Activated naive CD8-positive, alpha-beta T cell treated with anti-CD3 and anti-CD28 coated beads, Interleukin-2, amount 10 ng/mL, durations not matched to agents 7 days and 5 days (primary cell): ENCODE data around the gene ADTRP. TPM values are rescaled to one million over a fixed set of nuclear protein-coding genes. Genes with fewer than 3 reads are reported as not detected.
A peak's percentile ranks its signal among the peaks of the same experiment; 100 is the strongest.

Experiments used
- ATAC-seq: fragments of 150-1000 bp; cut with Tn5 transposase; one replicate; pipeline ENCODE4 v1.10.0; 2021; ENCODE audit warnings: low read depth, moderate library complexity
- POLR2A ChIA-PET: fragments of 350-600 bp; sonication (Branson Sonifier 250); formaldehyde crosslinking; loops from one replicate; lab custom pipeline; 2021; ENCODE audit warnings: antibody characterized with exemption; lab: Charles Lee
- DNase-seq: peaks from one replicate; pipeline ENCODE4 v3.0.0; 2021
- H3K27ac Mint-ChIP-seq: one replicate; pipeline ENCODE4 v1.8.0; 2022; ENCODE audit warnings: mild to moderate bottlenecking, mixed read lengths
- H3K27me3 Mint-ChIP-seq: one replicate; pipeline ENCODE4 v1.8.0; 2022; ENCODE audit warnings: mild to moderate bottlenecking, moderate library complexity, mixed read lengths
- H3K36me3 Mint-ChIP-seq: one replicate; pipeline ENCODE4 v1.8.0; 2021; ENCODE audit warnings: mild to moderate bottlenecking, mixed read lengths
- H3K4me1 Mint-ChIP-seq: one replicate; pipeline ENCODE4 v1.8.0; 2021; ENCODE audit warnings: mixed read lengths
- H3K4me3 Mint-ChIP-seq: one replicate; pipeline ENCODE4 v1.8.0; 2022; ENCODE audit warnings: mild to moderate bottlenecking, moderate library complexity, mixed read lengths
- H3K9me3 Mint-ChIP-seq: one replicate; pipeline ENCODE4 v1.8.0; 2021; ENCODE audit warnings: mixed read lengths
- total RNA-seq, 2 experiments: library from RNA; stranded (reverse); gene quantifications; one replicate each; pipeline ENCODE4 v1.2.3, GENCODE V29; 2021

Gene ADTRP
- total RNA-seq, 2 experiments from 2014 or later = 1.9 to 2.3 TPM

GRCh38 chr6:11711984-11712711, 66.5 kb downstream of the ADTRP start:
- H3K4me3 Mint-ChIP-seq = peak overlapping the region; percentile 46

DNA sequence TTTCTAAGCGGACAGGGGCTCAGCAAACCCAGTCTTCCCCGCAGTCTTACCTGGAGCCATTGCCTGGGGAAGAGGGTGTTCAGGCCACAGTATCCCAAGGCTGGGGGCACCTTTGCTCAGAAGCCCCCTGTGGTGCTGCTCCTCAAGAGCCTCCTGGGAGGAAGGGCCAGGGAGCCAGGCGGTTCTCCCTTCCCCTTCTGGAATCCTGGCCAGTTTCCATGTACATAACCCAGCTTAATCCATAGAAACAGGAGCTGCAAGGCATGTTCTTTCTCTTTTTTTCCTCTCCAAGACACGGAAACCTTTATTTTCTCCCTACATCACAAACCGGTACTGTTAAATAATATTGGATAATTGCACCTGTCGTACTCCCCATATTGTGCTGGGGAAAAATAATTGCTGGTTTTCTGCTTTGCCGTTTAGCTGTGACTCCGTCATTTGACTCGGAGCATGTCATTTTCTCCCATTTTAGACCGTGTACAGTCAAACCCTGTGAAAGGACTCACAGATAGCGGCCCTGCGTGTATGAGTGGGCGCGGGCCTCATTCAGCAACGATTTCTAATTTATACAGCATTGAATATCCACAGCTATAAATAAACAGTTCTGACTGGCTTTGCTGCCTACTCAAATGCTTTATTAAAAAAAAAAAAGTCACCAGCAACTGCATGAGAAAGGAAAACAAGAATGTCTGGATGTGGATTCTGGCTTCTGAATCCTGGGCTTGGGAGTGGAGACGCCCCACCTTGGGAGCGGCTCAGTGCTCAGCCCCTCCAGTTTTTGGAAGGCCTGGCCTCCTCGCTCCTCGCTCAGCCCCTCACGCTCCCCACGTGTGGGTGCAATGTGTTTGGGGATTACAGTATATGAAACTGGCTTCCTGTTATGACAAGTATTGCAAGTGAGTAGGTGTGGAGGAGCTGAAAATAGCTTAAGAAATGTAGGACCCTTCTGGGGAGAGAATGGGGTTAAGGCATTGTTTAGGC, 67.3 kb downstream of the ADTRP start:
- peak overlapping the region; percentile 95 for H3K27ac Mint-ChIP-seq
- ATAC-seq (peak; percentile 32), DNase-seq (peak; percentile 46)
- no peaks in the 10 kb centered on the region for H3K27me3 Mint-ChIP-seq
- POLR2A ChIA-PET = interaction anchor here (1.0 to 2.8 kb wide), 4 partner anchors 17 to 298 kb away, joined by 3 to 9 read pairs (median 4); no protein-coding TSS in a partner anchor
- H3K36me3 Mint-ChIP-seq = peaks cover 19% of the 10 kb centered on the region
- peaks cover 6% of the 10 kb centered on the region for H3K9me3 Mint-ChIP-seq
- H3K4me1 Mint-ChIP-seq = peaks cover 54% of the 10 kb centered on the region
- H3K4me3 Mint-ChIP-seq = peak overlapping the region; percentile 73

More at GRCh38 chr6:11711984-11712711, 66.5 kb downstream of the ADTRP start:
- no peak for DNase-seq
- Mint-ChIP-seq H3K4me1 (peaks cover 54% of the 10 kb centered on the region), H3K27me3 (no peaks in the 10 kb centered on the region), H3K36me3 (peaks cover 20% of the 10 kb centered on the region), H3K9me3 (peaks cover 6% of the 10 kb centered on the region), H3K27ac (peak overlapping the region; percentile 95)
- no peak for ATAC-seq
- POLR2A ChIA-PET = interaction anchor here (1.0 to 2.8 kb wide), 4 partner anchors 11 to 298 kb away, joined by 4 to 9 read pairs (median 4); no protein-coding TSS in a partner anchor

GRCh38 chr6:11710311-11710761, 68.3 kb downstream of the ADTRP start:
- Mint-ChIP-seq H3K27ac (peak overlapping the region; percentile 95), H3K4me1 (peaks cover 51% of the 10 kb centered on the region), H3K9me3 (peaks cover 6% of the 10 kb centered on the region), H3K4me3 (peak overlapping the region; percentile 73), H3K27me3 (no peaks in the 10 kb centered on the region), H3K36me3 (peaks cover 19% of the 10 kb centered on the region)
- DNase-seq (no peak), ATAC-seq (peak; percentile 72)
- POLR2A ChIA-PET = interaction anchor here (0.7 to 2.8 kb wide), 4 partner anchors 18 to 303 kb away, joined by 3 to 9 read pairs (median 4); no protein-coding TSS in a partner anchor

- Mint-ChIP-seq H3K9me3 (peaks cover 6% of the 10 kb centered on the region), H3K4me3 (no peak overlapping the region), H3K27ac (no peak overlapping the region), H3K36me3 (peaks cover 12% of the 10 kb centered on the region), H3K27me3 (no peaks in the 10 kb centered on the region), H3K4me1 (peaks cover 15% of the 10 kb centered on the region)
- POLR2A ChIA-PET = interaction anchor here (0.7 kb wide), 1 partner anchor 528 kb away, joined by 3 read pairs; no protein-coding TSS in a partner anchor
- ATAC-seq (no peak), DNase-seq (no peak)
Observed at GRCh38 chr6:11706171-11706570, 72.4 kb downstream of the ADTRP start.

DNA sequence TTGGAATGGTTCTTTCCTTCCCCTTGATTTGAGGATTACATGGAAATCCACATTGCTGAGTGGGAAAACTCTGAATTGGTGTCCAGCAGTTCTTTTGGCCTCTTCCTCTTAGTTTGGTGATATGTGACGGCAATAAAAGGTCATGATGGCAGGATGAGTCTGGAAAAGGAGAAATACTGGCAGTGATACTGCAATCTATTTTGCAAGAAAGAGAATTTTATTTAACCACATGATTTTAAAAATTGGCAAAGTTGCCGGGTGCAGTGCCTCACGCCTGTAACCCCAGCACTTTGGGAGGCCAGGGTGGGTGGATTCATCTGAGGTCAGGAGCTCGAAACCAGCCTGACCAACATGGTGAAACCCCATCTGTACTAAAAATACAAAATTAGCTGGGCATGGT, 73.1 kb downstream of the ADTRP start:
- DNase-seq = no peak
- peaks cover 9% of the 10 kb centered on the region for H3K4me1 Mint-ChIP-seq
- H3K9me3 Mint-ChIP-seq = peaks cover 6% of the 10 kb centered on the region
- no peak overlapping the region for H3K4me3 Mint-ChIP-seq
- POLR2A ChIA-PET = no interaction called here
- no peak for ATAC-seq
- H3K27me3 Mint-ChIP-seq = no peaks in the 10 kb centered on the region
- peaks cover 10% of the 10 kb centered on the region for H3K36me3 Mint-ChIP-seq
- H3K27ac Mint-ChIP-seq = no peak overlapping the region

- Mint-ChIP-seq H3K4me1 (peaks cover 4% of the 10 kb centered on the region), H3K27ac (no peak overlapping the region)
Observed at GRCh38 chr6:11705069-11705468, 73.5 kb downstream of the ADTRP start.

GRCh38 chr6:11703725-11704124, 74.9 kb downstream of the ADTRP start:
- Mint-ChIP-seq H3K4me3 (no peak overlapping the region), H3K4me1 (peaks cover 4% of the 10 kb centered on the region), H3K27me3 (no peaks in the 10 kb centered on the region), H3K36me3 (peaks cover 1% of the 10 kb centered on the region), H3K27ac (no peak overlapping the region), H3K9me3 (peaks cover under 1% of the 10 kb centered on the region)
- POLR2A ChIA-PET = no interaction called here
- ATAC-seq (no peak), DNase-seq (no peak)

More at GRCh38 chr6:11705069-11705468, 73.5 kb downstream of the ADTRP start:
- POLR2A ChIA-PET = no interaction called here
- ATAC-seq (no peak), DNase-seq (no peak)
- H3K9me3 Mint-ChIP-seq = peaks cover 6% of the 10 kb centered on the region
- H3K27me3 Mint-ChIP-seq = no peaks in the 10 kb centered on the region
- H3K4me3 Mint-ChIP-seq = no peak overlapping the region
- H3K36me3 Mint-ChIP-seq = peaks cover 8% of the 10 kb centered on the region

DNA sequence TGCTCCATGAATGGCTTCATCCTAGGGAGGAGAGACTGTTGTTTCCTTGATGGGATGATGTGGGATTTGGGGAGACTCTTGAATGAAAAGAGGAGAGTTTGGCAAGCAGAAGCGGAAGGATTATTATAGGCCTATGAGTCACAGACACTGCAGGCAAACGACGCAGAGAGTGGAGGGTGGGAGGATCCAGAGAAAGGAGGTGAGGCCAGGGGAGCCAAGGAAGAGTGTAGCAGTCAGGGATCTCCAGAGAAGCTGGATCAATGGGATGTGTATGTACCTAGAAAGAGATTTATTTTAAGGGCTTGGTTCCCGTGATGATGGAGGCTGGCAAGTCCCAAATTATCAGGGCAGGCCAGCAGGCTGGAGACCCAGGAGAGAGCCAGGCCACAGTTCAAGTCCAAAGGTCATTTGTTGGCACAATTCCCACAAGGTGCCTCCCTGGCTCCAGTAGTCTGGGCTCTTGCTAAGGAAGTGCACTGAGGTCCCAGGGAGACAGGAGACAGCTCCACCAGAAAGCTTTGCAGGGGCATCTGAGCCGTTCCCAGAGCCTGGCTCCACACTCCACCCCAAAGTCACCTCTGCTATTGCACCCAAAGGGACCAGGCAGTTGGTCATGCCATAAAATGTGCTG, 76.0 kb downstream of the ADTRP start:
- POLR2A ChIA-PET = no interaction called here

GRCh38 chr6:11702089-11702488, 76.5 kb downstream of the ADTRP start:
- ATAC-seq = no peak
- H3K9me3 Mint-ChIP-seq = peaks cover under 1% of the 10 kb centered on the region
- H3K27ac Mint-ChIP-seq = no peak overlapping the region
- no peak overlapping the region for H3K4me3 Mint-ChIP-seq
- H3K4me1 Mint-ChIP-seq = peaks cover 4% of the 10 kb centered on the region
- H3K36me3 Mint-ChIP-seq = no peaks in the 10 kb centered on the region
- no peaks in the 10 kb centered on the region for H3K27me3 Mint-ChIP-seq
- no peak for DNase-seq
- POLR2A ChIA-PET = no interaction called here

More for the DNA sequence above, 76.0 kb downstream of the ADTRP start:
- Mint-ChIP-seq H3K36me3 (no peaks in the 10 kb centered on the region), H3K4me3 (no peak overlapping the region), H3K9me3 (no peaks in the 10 kb centered on the region), H3K27me3 (no peaks in the 10 kb centered on the region), H3K27ac (no peak overlapping the region), H3K4me1 (peaks cover 4% of the 10 kb centered on the region)
- ATAC-seq (no peak), DNase-seq (no peak)

- H3K36me3 Mint-ChIP-seq = no peaks in the 10 kb centered on the region
- peaks cover 4% of the 10 kb centered on the region for H3K9me3 Mint-ChIP-seq
- peaks cover 4% of the 10 kb centered on the region for H3K4me1 Mint-ChIP-seq
- ATAC-seq (no peak), DNase-seq (no peak)
- no peaks in the 10 kb centered on the region for H3K27me3 Mint-ChIP-seq
- H3K27ac Mint-ChIP-seq = no peak overlapping the region
- POLR2A ChIA-PET = no interaction called here
- H3K4me3 Mint-ChIP-seq = no peak overlapping the region
Observed at GRCh38 chr6:11701573-11701972, 77.0 kb downstream of the ADTRP start.

- Mint-ChIP-seq H3K27me3 (no peaks in the 10 kb centered on the region), H3K4me1 (peaks cover 4% of the 10 kb centered on the region), H3K36me3 (no peaks in the 10 kb centered on the region), H3K9me3 (peaks cover 5% of the 10 kb centered on the region), H3K4me3 (no peak overlapping the region), H3K27ac (no peak overlapping the region)
- DNase-seq = no peak
- POLR2A ChIA-PET = no interaction called here
- ATAC-seq = no peak
Observed at GRCh38 chr6:11700118-11700718, 78.4 kb downstream of the ADTRP start.

DNA sequence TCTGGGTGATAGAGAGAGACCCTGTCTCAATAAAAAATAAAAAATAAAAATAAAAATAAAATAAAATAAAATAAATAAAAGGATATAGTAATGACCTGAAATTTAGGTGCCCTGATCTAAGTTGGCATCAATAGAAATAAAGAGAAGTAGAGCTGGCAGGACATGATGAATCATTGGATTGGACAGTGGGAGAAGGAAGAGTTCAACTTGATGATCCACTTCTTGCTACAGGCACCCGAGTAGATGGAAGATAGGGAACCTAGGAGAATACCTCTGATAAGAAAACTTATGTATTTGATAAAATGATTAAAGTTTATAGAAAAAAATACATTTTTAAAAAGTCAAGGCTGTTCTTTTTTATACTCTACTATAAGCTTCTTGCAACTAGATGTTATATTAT, 79.0 kb downstream of the ADTRP start:
- no peak for DNase-seq
- ATAC-seq = no peak
- POLR2A ChIA-PET = no interaction called here

More for the DNA sequence above, 79.0 kb downstream of the ADTRP start:
- Mint-ChIP-seq H3K27me3 (no peaks in the 10 kb centered on the region), H3K4me3 (no peak overlapping the region), H3K27ac (no peak overlapping the region), H3K4me1 (peaks cover 4% of the 10 kb centered on the region), H3K36me3 (no peaks in the 10 kb centered on the region), H3K9me3 (peaks cover 5% of the 10 kb centered on the region)
